Measurements from ENCODE around the gene ZEB2.

Gene ZEB2

GRCh38 chr2:144500563-144500962 lies 19.4 kb downstream of the ZEB2 start:
- Histone ChIP-seq H3K4me3 (ENCODE audit: low read length) (no peak overlapping the region), H3K9me3 (ENCODE audit: control insufficient read depth, low read length) (no peaks in the 10 kb centered on the region), H3K4me1 (ENCODE audit: control insufficient read depth, insufficient read depth, low read length) (peaks cover 3% of the 10 kb centered on the region), H3K27me3 (ENCODE audit: control insufficient read depth, insufficient read depth, low read length) (no peaks in the 10 kb centered on the region), H3K36me3 (ENCODE audit: control insufficient read depth, insufficient read depth, low read length) (no peaks in the 10 kb centered on the region), H3K9ac (ENCODE audit: low read length) (no peak overlapping the region)

DNA sequence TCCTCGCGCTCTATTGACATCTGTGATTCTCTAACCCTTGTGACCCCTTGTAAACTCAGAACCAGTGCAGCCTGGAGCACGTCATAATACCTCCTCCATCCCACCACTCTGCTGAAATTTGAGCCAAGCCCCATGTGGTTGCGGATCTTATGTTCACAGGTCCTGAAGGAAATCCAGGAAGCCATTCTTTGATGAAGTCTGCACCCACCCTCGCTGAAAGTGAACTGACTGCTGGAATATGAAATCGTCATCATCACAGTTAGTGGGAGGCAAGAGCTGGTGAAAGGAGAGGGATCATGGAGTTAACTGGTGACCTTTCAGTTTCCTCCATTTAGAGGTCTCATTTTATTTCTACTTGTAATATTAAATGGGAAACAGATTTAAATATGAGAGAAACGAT lies 21.6 kb downstream of the ZEB2 start:
- Histone ChIP-seq H3K36me3 (ENCODE audit: control insufficient read depth, insufficient read depth, low read length) (no peaks in the 10 kb centered on the region), H3K9ac (ENCODE audit: low read length) (no peak overlapping the region), H3K4me1 (ENCODE audit: control insufficient read depth, insufficient read depth, low read length) (peaks cover 3% of the 10 kb centered on the region), H3K4me3 (ENCODE audit: low read length) (no peak overlapping the region), H3K27me3 (ENCODE audit: control insufficient read depth, insufficient read depth, low read length) (no peaks in the 10 kb centered on the region), H3K9me3 (ENCODE audit: control insufficient read depth, low read length) (no peaks in the 10 kb centered on the region)

DNA sequence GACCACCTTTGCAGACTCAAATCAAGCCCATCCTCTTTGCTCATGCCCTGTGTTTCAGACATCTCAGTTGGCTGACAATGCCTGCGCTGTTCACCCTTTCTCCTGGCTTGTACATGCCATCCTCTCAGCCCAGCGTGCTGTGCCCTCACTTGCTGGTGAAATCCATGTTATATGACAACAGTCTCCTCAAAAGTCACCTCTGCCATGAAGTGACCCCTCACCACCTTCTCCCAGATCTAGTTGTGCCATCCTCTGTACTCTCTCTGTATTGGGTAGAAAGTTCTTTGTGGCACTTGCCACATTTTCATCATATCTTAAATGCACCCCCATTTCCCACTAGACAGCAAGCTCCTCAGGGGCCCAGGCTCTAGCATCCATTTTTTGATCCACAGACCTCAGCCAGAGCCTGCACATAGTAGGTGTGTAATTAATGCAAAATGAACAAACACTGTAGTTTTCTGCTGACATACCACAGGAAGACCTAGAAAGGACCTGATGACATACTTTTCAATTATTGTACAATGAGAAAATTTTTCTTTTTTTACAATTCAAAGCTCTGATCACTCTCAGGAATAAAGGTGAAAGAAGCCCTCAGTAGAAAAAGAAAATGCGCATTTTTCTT lies 22.8 kb downstream of the ZEB2 start:
- H3K9ac ChIP-seq (ENCODE audit: low read length): no peak overlapping the region
- no peaks in the 10 kb centered on the region for H3K36me3 ChIP-seq (ENCODE audit: control insufficient read depth, insufficient read depth, low read length)
- no peaks in the 10 kb centered on the region for H3K27me3 ChIP-seq (ENCODE audit: control insufficient read depth, insufficient read depth, low read length)
- H3K4me1 ChIP-seq (ENCODE audit: control insufficient read depth, insufficient read depth, low read length): peaks cover 3% of the 10 kb centered on the region
- no peaks in the 10 kb centered on the region for H3K9me3 ChIP-seq (ENCODE audit: control insufficient read depth, low read length)
- H3K4me3 ChIP-seq (ENCODE audit: low read length): no peak overlapping the region

GRCh38 chr2:144496092-144496976 lies 23.6 kb downstream of the ZEB2 start:
- H3K27me3 ChIP-seq (ENCODE audit: control insufficient read depth, insufficient read depth, low read length): no peaks in the 10 kb centered on the region
- H3K9me3 ChIP-seq (ENCODE audit: control insufficient read depth, low read length): no peaks in the 10 kb centered on the region
- H3K4me3 ChIP-seq (ENCODE audit: low read length): no peak overlapping the region
- H3K9ac ChIP-seq (ENCODE audit: low read length): no peak overlapping the region
- H3K4me1 ChIP-seq (ENCODE audit: control insufficient read depth, insufficient read depth, low read length): no peaks in the 10 kb centered on the region
- H3K36me3 ChIP-seq (ENCODE audit: control insufficient read depth, insufficient read depth, low read length): no peaks in the 10 kb centered on the region

DNA sequence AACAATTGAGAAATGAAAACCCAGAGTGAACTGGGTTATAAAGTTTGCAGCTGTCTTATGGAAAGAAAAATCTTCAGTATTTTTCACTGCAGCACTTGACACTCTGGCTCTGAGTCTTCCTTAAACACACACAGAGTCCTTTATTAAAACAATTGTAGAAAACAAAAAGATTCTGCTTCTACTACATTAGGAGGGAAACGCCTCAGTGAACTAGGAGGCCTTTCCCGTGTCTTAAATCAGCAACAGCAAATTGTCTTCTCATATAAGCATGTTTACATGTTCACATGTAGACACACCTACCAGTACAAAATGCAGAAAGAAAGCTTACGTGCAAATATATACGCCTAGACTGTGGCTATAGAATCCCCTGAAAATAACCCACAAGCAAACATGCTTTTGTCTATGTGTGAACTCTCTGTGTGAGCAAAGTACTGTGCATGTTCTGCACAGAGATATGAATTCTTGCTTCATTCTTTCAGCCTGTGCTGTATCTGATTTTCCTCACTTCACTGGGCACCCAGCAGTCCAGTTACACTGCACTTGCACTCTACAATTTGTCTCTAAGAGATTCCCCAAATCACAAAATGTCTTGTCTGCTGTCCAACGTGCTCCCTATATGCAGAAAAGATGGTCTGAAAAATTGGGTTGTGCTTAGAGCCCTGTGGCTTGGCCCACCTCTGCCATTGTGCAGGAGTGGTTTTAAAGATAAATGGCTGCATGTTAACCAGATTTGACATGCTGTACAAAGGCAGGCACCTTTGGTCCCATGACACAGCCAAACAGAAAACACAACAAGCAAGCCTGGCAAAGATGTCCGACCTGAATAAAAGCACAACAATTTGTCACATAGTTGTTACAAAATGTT lies 24.5 kb downstream of the ZEB2 start:
- Histone ChIP-seq H3K27me3 (ENCODE audit: control insufficient read depth, insufficient read depth, low read length) (no peaks in the 10 kb centered on the region), H3K9ac (ENCODE audit: low read length) (no peak overlapping the region), H3K4me1 (ENCODE audit: control insufficient read depth, insufficient read depth, low read length) (no peaks in the 10 kb centered on the region), H3K9me3 (ENCODE audit: control insufficient read depth, low read length) (no peaks in the 10 kb centered on the region), H3K36me3 (ENCODE audit: control insufficient read depth, insufficient read depth, low read length) (no peaks in the 10 kb centered on the region), H3K4me3 (ENCODE audit: low read length) (no peak overlapping the region)

GRCh38 chr2:144493027-144493809 lies 26.7 kb downstream of the ZEB2 start:
- Histone ChIP-seq H3K36me3 (ENCODE audit: control insufficient read depth, insufficient read depth, low read length) (no peaks in the 10 kb centered on the region), H3K4me1 (ENCODE audit: control insufficient read depth, insufficient read depth, low read length) (no peaks in the 10 kb centered on the region)

DNA sequence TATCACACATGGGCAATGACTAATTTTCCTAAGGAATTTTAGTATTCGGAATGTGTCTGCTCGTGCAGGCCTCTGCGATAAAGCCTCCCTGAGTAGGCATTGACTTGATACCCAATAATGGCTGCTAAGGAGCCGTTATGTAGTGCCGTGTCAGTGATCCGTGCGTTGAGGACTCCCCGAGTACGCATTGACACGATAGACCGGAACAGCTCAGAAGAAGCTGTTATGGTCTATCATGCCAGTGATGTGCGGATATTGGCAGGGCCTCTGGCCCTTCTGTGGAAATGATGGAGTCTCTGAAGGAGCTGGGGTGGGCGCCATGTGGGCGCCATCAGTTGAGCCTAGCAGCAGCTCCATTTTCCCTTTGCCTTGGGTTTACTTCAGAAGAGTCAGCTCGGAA lies 29.1 kb downstream of the ZEB2 start:
- H3K9me3 ChIP-seq (ENCODE audit: control insufficient read depth, low read length): no peaks in the 10 kb centered on the region
- no peak overlapping the region for H3K4me3 ChIP-seq (ENCODE audit: low read length)
- no peaks in the 10 kb centered on the region for H3K27me3 ChIP-seq (ENCODE audit: control insufficient read depth, insufficient read depth, low read length)
- H3K36me3 ChIP-seq (ENCODE audit: control insufficient read depth, insufficient read depth, low read length): no peaks in the 10 kb centered on the region
- H3K4me1 ChIP-seq (ENCODE audit: control insufficient read depth, insufficient read depth, low read length): no peaks in the 10 kb centered on the region
- H3K9ac ChIP-seq (ENCODE audit: low read length): no peak overlapping the region

More at GRCh38 chr2:144493027-144493809, 26.7 kb downstream of the ZEB2 start:
- Histone ChIP-seq H3K4me3 (ENCODE audit: low read length) (no peak overlapping the region), H3K27me3 (ENCODE audit: control insufficient read depth, insufficient read depth, low read length) (no peaks in the 10 kb centered on the region), H3K9me3 (ENCODE audit: control insufficient read depth, low read length) (no peaks in the 10 kb centered on the region), H3K9ac (ENCODE audit: low read length) (no peak overlapping the region)

DNA sequence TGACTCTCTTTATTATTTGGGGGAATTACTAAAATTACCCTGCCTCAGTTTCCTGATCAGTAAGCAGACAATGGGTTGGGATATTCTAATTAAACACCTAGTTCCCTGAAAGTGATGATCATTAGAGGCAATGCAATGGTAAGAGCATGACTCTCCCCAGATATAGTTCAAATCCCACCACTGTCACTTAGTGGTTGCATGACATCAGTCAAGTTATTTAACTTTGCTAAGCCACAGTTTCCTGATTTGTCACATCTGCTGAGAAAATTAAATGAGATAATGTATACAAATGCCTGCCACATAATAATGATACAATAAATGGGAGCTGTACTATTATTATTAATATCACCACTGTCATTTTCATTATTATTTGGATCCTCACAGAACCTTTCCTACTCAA lies 29.9 kb downstream of the ZEB2 start:
- no peaks in the 10 kb centered on the region for H3K27me3 ChIP-seq (ENCODE audit: control insufficient read depth, insufficient read depth, low read length)
- H3K36me3 ChIP-seq (ENCODE audit: control insufficient read depth, insufficient read depth, low read length): no peaks in the 10 kb centered on the region
- H3K9me3 ChIP-seq (ENCODE audit: control insufficient read depth, low read length): no peaks in the 10 kb centered on the region
- no peak overlapping the region for H3K4me3 ChIP-seq (ENCODE audit: low read length)
- no peak overlapping the region for H3K9ac ChIP-seq (ENCODE audit: low read length)
- no peaks in the 10 kb centered on the region for H3K4me1 ChIP-seq (ENCODE audit: control insufficient read depth, insufficient read depth, low read length)

- Histone ChIP-seq H3K9ac (ENCODE audit: low read length) (no peak overlapping the region), H3K27me3 (ENCODE audit: control insufficient read depth, insufficient read depth, low read length) (no peaks in the 10 kb centered on the region), H3K9me3 (ENCODE audit: control insufficient read depth, low read length) (no peaks in the 10 kb centered on the region), H3K4me1 (ENCODE audit: control insufficient read depth, insufficient read depth, low read length) (no peaks in the 10 kb centered on the region), H3K36me3 (ENCODE audit: control insufficient read depth, insufficient read depth, low read length) (no peaks in the 10 kb centered on the region), H3K4me3 (ENCODE audit: low read length) (no peak overlapping the region)
Measured at GRCh38 chr2:144489315-144489916, 30.5 kb downstream of the ZEB2 start.

- Histone ChIP-seq H3K4me3 (ENCODE audit: low read length) (no peak overlapping the region), H3K27me3 (ENCODE audit: control insufficient read depth, insufficient read depth, low read length) (no peaks in the 10 kb centered on the region), H3K4me1 (ENCODE audit: control insufficient read depth, insufficient read depth, low read length) (no peaks in the 10 kb centered on the region), H3K9ac (ENCODE audit: low read length) (no peak overlapping the region), H3K36me3 (ENCODE audit: control insufficient read depth, insufficient read depth, low read length) (no peaks in the 10 kb centered on the region), H3K9me3 (ENCODE audit: control insufficient read depth, low read length) (no peaks in the 10 kb centered on the region)
Measured at GRCh38 chr2:144484201-144484948, 35.5 kb downstream of the ZEB2 start.

DNA sequence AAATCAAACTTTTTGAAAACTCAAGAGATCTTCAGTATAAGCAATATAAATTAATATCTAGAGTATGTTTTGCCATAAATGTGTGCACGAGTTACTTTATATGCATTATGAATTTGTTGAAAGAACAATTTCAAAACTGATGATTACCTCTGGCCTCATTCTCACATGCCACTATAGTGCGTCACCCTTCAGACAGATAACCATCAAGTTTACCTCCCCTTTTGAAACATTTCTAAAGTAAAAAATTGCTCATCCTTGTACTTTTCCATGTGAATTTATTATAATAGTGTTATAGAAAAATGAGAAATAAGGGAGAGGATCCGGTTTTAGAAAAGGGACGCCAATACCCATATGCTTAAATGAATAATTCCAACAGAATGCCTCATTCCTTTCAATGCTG lies 38.3 kb downstream of the ZEB2 start:
- Histone ChIP-seq H3K36me3 (ENCODE audit: control insufficient read depth, insufficient read depth, low read length) (no peaks in the 10 kb centered on the region), H3K9me3 (ENCODE audit: control insufficient read depth, low read length) (no peaks in the 10 kb centered on the region), H3K4me3 (ENCODE audit: low read length) (no peak overlapping the region), H3K27me3 (ENCODE audit: control insufficient read depth, insufficient read depth, low read length) (no peaks in the 10 kb centered on the region), H3K4me1 (ENCODE audit: control insufficient read depth, insufficient read depth, low read length) (no peaks in the 10 kb centered on the region), H3K9ac (ENCODE audit: low read length) (no peak overlapping the region)

Measured in mucosa of stomach (tissue), 1 donor.